ENCODE data around the gene PRLH.
A peak's percentile ranks its signal among the peaks of the same experiment; 100 is the strongest.

Gene PRLH

GRCh38 chr2:237572021-237572741, 5.8 kb downstream of the PRLH start:
- peak overlapping the region; percentile 96 for H3K27ac ChIP-seq
- peak; percentile 90 for DNase-seq (ENCODE audit: low spot score)
- TF ChIP-seq CTCF (conservative IDR thresholded peaks at IDR 0.05; ENCODE audit: low read depth): peak; percentile 95
- ChIA-PET POLR2A (ENCODE audit: low non-redundant PET) (no interaction called here), CTCF (interaction anchor here (0.5 to 6.4 kb wide), 40 partner anchors 9 to 519 kb away, joined by 3 to 112 read pairs (median 4); partner anchors contain the start of gene COPS8)

GRCh38 chr2:237572742-237573101, 6.3 kb downstream of the PRLH start:
- ChIA-PET CTCF (interaction anchor here (0.6 to 6.4 kb wide), 16 partner anchors 9 to 480 kb away, joined by 3 to 112 read pairs (median 9); no protein-coding TSS in a partner anchor), POLR2A (ENCODE audit: low non-redundant PET) (no interaction called here)

GRCh38 chr2:237573721-237574415, 7.5 kb downstream of the PRLH start:
- DNase-seq (ENCODE audit: low spot score): no peak
- H3K27ac ChIP-seq: peak overlapping the region; percentile 96
- ChIA-PET POLR2A (ENCODE audit: low non-redundant PET) (no interaction called here), CTCF (interaction anchor here (1.1 to 6.4 kb wide), 2 partner anchors 61 to 171 kb away, joined by 3 to 112 read pairs; no protein-coding TSS in a partner anchor)
- no peak for TF ChIP-seq CTCF (conservative IDR thresholded peaks at IDR 0.05; ENCODE audit: low read depth)

More at GRCh38 chr2:237572742-237573101, 6.3 kb downstream of the PRLH start:
- no peak for DNase-seq (ENCODE audit: low spot score)
- peak overlapping the region; percentile 96 for H3K27ac ChIP-seq
- TF ChIP-seq CTCF (conservative IDR thresholded peaks at IDR 0.05; ENCODE audit: low read depth): no peak

- TF ChIP-seq CTCF (conservative IDR thresholded peaks at IDR 0.05; ENCODE audit: low read depth): no peak
- no peak for DNase-seq (ENCODE audit: low spot score)
- CTCF ChIA-PET: interaction anchor here (1.1 to 6.4 kb wide), 2 partner anchors 62 to 171 kb away, joined by 3 to 112 read pairs; no protein-coding TSS in a partner anchor
- POLR2A ChIA-PET (ENCODE audit: low non-redundant PET): no interaction called here
- H3K27ac ChIP-seq: peak overlapping the region; percentile 96
These were observed 8.1 kb downstream of the PRLH start for GRCh38 chr2:237574467-237574866.

- TF ChIP-seq CTCF (conservative IDR thresholded peaks at IDR 0.05; ENCODE audit: low read depth): no peak; the same call in 1 of the 2 replicates
- ChIA-PET POLR2A (ENCODE audit: low non-redundant PET) (interaction anchor here (0.7 kb wide), 1 partner anchor 55 kb away, joined by 3 read pairs; no protein-coding TSS in a partner anchor), CTCF (interaction anchor here (0.6 to 6.4 kb wide), 3 partner anchors 62 to 154 kb away, joined by 3 to 112 read pairs (median 4); no protein-coding TSS in a partner anchor)
- DNase-seq (ENCODE audit: low spot score): peak; percentile 88
- H3K27ac ChIP-seq: peak overlapping the region; percentile 96
These were observed 8.8 kb downstream of the PRLH start for GRCh38 chr2:237574894-237575868.
